ENCODE results near the gene LCN12. TPM values are rescaled to one million over a fixed set of nuclear protein-coding genes. Genes with fewer than 3 reads are reported as not detected.
A peak's percentile ranks its signal among the peaks of the same experiment; 100 is the strongest.

The LCN12 gene, protein sequence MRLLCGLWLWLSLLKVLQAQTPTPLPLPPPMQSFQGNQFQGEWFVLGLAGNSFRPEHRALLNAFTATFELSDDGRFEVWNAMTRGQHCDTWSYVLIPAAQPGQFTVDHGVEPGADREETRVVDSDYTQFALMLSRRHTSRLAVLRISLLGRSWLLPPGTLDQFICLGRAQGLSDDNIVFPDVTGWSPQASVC
- total RNA-seq: 2.6 TPM
- long read RNA-seq: 0 reads

GRCh38 chr9:136951541-136952320, at the start of gene LCN12:
LCN12 (plus strand) TSS chr9:136952273; CDS start chr9:136952328, 55 bp downstream.
- DNase-seq (no peak), ATAC-seq (no peak)
- TF ChIP-seq, protein P1, sequence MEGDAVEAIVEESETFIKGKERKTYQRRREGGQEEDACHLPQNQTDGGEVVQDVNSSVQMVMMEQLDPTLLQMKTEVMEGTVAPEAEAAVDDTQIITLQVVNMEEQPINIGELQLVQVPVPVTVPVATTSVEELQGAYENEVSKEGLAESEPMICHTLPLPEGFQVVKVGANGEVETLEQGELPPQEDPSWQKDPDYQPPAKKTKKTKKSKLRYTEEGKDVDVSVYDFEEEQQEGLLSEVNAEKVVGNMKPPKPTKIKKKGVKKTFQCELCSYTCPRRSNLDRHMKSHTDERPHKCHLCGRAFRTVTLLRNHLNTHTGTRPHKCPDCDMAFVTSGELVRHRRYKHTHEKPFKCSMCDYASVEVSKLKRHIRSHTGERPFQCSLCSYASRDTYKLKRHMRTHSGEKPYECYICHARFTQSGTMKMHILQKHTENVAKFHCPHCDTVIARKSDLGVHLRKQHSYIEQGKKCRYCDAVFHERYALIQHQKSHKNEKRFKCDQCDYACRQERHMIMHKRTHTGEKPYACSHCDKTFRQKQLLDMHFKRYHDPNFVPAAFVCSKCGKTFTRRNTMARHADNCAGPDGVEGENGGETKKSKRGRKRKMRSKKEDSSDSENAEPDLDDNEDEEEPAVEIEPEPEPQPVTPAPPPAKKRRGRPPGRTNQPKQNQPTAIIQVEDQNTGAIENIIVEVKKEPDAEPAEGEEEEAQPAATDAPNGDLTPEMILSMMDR (IDR thresholded peaks at IDR 0.05): no peak
- Histone ChIP-seq H3K4me1 (peaks cover 20% of the 10 kb centered on the region), H3K27ac (no peak within 1 kb of the TSS), H3K36me3 (no peaks in the 10 kb centered on the region), H3K4me3 (no peak within 1 kb of the TSS), H3K9me3 (no peaks in the 10 kb centered on the region), H3K27me3 (no peaks in the 10 kb centered on the region)
- intact Hi-C loops (cut with DNase I): no loop called here

DNA sequence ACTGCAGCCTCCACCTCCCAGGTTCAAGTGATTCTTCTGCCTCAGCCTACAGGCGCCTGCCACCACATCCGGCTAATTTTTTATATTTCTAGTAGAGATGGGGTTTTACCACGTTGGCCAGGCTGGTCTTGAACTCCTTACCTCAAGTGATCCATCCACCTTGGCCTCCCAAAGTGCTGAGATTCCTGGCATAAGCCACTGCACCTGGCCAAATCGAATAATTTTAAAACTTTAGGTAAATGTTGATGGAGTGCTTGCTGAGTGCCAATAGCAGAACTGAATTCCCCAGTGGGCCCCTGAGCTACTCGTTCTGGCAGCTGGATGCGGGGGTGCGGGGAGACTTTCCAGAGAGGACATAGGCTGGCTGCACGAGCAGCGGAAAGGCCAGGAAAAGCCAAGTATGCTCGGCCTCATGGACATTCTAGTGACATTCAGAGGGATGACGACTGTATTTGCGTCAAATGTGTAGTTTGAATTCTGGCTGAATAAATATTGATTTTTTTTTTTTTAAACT, 49.0 kb upstream of the LCN12 start:
- peaks cover 29% of the 10 kb centered on the region for H3K36me3 ChIP-seq
- peaks cover 31% of the 10 kb centered on the region for H3K4me1 ChIP-seq
- ATAC-seq: no peak
- intact Hi-C loops (cut with DNase I): no loop called here
- DNase-seq: no peak
- peak overlapping the region; percentile 83 for H3K27ac ChIP-seq
- H3K4me3 ChIP-seq: no peak overlapping the region
- no peaks in the 10 kb centered on the region for H3K27me3 ChIP-seq
- TF ChIP-seq, protein P1 (IDR thresholded peaks at IDR 0.05): no peak
- no peaks in the 10 kb centered on the region for H3K9me3 ChIP-seq

GRCh38 chr9:136906266-136906665, 45.8 kb upstream of the LCN12 start:
- ATAC-seq (no peak), DNase-seq (no peak)
- no peaks in the 10 kb centered on the region for H3K27me3 ChIP-seq
- no peak overlapping the region for H3K27ac ChIP-seq
- peaks cover 13% of the 10 kb centered on the region for H3K36me3 ChIP-seq
- H3K9me3 ChIP-seq: no peaks in the 10 kb centered on the region
- TF ChIP-seq, protein P1 (IDR thresholded peaks at IDR 0.05): no peak
- intact Hi-C loops (cut with DNase I): no loop called here
- H3K4me3 ChIP-seq: no peak overlapping the region
- peaks cover 22% of the 10 kb centered on the region for H3K4me1 ChIP-seq

DNA sequence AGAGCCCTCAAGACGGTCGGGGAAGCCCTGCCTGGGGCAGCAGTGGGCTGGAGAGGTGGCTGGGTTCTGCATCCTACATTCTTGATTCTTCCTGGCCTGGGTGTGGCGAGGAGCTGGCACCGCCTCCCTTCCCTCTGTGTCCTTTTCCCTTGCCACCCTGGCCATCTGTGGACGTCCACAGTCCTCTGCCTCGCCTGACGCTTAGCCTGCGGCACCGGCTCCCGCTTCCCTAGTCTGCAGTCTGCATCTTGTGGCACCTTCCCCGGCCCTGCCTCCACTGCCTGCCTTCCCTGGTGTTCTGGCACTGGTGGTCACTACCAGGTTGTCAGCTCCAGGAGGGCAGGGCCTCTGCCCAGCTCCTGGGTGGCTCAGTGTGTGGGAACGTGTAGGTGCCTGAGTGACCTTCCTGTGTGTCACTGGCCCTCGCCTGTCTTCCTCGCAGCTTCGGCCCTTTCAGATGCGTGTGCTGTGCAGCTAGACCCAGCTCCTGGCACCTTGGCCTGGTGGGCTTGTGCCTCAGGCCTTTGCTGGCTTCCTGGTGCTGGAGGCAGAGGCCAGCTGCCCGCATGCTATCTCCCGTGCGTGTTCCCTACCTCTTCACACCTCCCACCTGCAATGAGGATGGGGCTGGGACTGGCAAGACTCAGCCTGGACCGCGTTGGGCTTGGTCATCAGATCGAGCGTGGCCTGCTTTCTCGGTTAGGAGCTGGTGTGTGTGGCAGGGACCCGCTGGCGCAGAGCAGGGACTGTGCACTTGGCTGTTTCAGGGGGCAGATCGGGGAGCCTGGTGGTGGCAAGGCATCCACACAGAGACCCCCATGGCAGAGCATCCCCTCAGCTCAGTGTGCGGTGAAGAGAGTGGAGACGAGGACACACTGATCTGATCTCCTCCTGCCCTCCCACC, 44.8 kb upstream of the LCN12 start:
- TF ChIP-seq, protein P1 (IDR thresholded peaks at IDR 0.05): no peak
- intact Hi-C loops (cut with DNase I): no loop called here
- no peak overlapping the region for H3K27ac ChIP-seq
- no peaks in the 10 kb centered on the region for H3K27me3 ChIP-seq
- H3K4me3 ChIP-seq: no peak overlapping the region
- no peaks in the 10 kb centered on the region for H3K9me3 ChIP-seq
- H3K36me3 ChIP-seq: peaks cover 17% of the 10 kb centered on the region
- ATAC-seq (no peak), DNase-seq (no peak)
- peaks cover 12% of the 10 kb centered on the region for H3K4me1 ChIP-seq

DNA sequence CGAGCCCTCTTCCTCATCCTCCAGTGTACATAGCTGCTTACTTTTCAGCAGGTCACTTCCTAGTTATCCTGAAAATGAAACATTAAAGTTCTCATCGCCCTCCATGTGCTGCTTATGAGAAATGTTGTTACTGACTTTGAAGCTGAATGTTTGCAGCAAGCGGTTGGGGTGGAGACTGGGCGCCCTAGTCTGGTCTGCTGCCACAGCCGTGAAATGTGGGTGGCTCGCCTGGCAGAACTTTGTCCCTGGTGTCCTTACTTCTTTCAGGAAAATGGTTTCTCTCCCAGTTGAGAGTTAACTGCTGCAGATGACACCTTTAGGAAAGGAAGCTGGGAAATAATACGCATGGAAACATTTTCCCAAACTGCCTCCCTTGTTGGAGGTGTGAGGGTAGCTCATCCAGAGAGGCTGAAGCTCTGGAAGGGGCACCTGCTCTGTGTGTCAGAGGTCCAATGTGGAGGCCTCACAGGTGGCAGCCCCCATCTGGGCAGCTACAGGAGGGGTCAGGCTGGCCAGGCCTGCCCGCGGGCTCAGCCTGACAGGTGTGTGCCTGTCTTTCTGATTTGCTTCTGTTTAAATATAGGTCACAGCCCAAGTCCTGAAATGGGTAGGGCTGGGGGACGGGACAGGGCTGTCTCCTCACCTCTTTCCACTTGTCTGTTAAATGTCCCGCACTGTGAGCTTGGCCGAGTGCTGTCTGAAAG, 41.7 kb upstream of the LCN12 start:
- intact Hi-C loops (cut with DNase I): no loop called here
- Histone ChIP-seq H3K27ac (no peak overlapping the region), H3K36me3 (peaks cover 36% of the 10 kb centered on the region), H3K27me3 (no peaks in the 10 kb centered on the region), H3K4me3 (no peak overlapping the region), H3K9me3 (no peaks in the 10 kb centered on the region), H3K4me1 (no peaks in the 10 kb centered on the region)
- TF ChIP-seq, protein P1 (IDR thresholded peaks at IDR 0.05): no peak
- ATAC-seq (no peak), DNase-seq (no peak)
